DND-41 (cell line): ENCODE data around the gene DACH1.

Source experiments
- CTCF ChIP-seq: IDR thresholded peaks from 2 replicates; pipeline ENCODE4 v1.5.1; 2012; ENCODE audit warnings: borderline replicate concordance, low read length, moderate library complexity, mild to moderate bottlenecking; ENCODE audit not compliant: poor library complexity, severe bottlenecking; ENCODE audit errors: extremely low read depth
- EZH2 ChIP-seq: IDR thresholded peaks from 3 replicates; pipeline ENCODE4 v1.6.1; 2012; ENCODE audit warnings: borderline replicate concordance, low read depth, mild to moderate bottlenecking, moderate library complexity, low read length, inconsistent platforms; ENCODE audit not compliant: severe bottlenecking

- no peak for TF ChIP-seq CTCF
- no peak for TF ChIP-seq EZH2
These were observed 9.7 kb upstream of the DACH1 start for GRCh38 chr13:71876648-71877255.
